Measurements from ENCODE around the gene VEGFC.

The VEGFC gene

DNA sequence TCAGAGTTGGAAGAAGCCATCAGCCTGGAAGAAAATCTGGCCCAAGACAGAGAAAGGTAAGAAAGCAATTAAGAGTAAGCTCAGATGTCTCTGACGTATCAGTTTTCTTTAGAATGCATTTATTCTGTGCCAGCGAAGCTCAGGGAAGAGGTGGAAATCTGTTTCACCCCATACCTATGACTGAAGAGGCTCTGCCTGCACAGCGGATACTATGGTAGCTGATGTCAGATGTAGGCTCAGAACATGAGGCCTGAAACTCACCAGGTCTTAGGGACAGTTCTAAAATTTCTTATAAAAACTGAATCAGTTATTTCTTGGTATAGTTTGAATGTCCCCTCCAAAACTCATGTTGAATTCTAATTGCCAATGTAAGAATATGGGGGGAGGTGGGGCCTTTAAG, 30.9 kb downstream of the VEGFC start:
- DNase-seq (ENCODE audit: low read depth in 2 of 2): no peak

DNA sequence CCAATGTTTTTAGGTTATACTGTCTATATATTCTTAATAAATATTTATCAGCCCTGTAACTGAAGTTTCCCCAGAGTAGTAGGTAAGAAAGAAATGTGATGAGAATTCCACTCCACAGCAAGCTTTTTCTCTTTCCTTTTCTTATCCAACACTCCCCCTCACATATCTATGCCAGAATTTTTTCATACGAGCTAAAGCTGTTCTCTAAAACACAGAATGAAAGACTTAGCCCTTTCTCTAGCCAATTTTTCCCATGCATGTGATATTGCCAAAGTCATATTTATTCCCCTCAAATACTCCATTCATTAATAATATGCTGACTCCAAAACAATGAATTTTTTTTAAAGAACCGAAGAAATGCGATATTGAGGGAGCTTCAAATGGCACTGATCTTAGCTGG, 32.3 kb downstream of the VEGFC start:
- DNase-seq (ENCODE audit: low read depth in 2 of 2): no peak

DNA sequence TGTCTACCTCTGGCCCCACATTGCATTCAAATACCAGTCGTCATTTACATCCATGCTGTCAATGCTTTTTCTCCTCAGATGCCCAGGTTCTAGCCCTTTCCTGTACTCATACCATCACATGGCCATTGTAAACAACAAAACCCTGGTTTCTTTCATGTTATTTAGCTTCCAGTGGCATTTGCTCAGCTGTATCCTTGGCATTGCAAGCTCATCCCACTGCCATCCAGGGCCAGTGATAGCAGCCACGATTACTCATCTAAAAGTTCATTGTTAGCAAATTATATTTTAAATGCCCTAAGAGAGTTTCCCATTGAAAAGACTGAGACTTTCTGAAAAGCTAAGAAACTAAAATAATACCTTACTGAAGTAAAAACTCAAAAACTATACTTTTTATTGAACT, 34.0 kb downstream of the VEGFC start:
- DNase-seq (ENCODE audit: low read depth in 2 of 2): no peak

DNA sequence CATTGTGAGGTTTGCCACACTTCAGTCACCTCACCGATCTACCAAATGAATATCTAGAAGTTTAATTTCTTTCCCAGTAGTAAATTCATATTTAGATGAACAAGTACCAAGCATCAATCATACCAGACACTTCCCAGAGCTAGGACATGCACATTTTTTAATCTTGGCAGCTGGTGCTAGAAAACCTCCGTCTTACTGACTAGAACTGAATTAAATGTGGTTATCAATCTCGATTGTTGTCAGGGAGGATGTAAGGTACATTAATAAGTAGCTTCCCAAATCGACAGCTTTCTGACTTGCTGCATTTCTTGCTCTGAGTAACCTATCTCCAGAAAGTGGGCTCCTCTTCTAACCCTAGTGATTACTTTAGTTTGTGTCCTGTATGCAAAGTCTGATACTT, 34.4 kb downstream of the VEGFC start:
- no peak for DNase-seq (ENCODE audit: low read depth in 2 of 2)

DNA sequence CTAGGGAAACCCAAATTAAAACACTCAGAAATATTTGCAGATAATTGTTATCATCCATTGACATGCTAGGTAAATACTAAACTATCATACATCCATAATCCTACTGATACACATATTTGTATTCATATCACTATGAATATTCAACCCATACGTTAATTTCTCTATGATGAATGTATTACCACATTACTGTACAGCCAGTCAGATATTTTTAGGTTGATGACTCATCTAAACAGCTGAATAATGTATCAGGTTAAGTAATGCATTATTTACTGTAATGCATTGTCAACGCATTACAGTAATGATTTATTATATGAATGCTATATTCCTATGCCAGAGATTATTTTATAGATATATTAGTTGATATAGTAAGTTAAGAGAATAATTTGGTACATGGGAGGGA, 37.1 kb downstream of the VEGFC start:
- DNase-seq (ENCODE audit: low read depth in 2 of 2): no peak

DNA sequence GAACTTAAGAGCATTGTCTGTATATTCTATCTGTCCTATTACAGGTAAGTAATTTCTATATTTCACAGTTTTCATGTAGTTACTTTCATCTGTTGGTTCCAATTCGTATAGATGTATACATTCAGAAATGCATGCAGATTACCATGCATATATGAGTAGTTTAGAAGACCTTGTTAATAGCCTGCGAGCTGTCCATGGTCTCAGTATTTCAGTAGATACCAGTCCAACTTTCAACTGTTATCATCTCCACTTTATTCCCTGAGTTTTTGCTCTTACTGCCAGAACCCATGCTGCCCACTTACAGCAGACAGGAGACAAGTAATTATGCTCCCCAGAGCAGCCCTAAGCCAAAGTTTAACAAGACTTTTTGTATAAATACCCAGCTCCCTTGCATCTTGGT, 37.7 kb downstream of the VEGFC start:
- DNase-seq (ENCODE audit: low read depth in 2 of 2): no peak

DNA sequence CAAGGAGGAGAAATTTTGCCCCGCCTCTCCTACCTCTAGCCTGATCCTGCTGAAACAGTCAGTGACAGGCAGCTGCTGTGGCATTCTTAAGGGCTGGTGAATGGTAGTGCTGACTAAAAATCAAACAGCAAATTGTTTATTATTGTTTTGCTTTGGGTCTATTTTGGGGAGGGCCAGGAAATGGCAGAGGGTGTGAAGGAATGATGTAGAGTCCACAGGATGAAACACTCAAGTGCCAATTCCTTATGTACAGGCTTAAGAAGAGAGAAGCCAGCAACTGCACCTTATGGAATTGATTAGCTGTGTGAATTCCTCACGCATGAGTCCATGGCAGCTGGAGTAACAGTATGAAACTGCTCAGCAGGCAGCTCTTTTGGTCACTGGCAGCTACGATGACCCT, 39.7 kb downstream of the VEGFC start:
- no peak for DNase-seq (ENCODE audit: low read depth in 2 of 2)

DNA sequence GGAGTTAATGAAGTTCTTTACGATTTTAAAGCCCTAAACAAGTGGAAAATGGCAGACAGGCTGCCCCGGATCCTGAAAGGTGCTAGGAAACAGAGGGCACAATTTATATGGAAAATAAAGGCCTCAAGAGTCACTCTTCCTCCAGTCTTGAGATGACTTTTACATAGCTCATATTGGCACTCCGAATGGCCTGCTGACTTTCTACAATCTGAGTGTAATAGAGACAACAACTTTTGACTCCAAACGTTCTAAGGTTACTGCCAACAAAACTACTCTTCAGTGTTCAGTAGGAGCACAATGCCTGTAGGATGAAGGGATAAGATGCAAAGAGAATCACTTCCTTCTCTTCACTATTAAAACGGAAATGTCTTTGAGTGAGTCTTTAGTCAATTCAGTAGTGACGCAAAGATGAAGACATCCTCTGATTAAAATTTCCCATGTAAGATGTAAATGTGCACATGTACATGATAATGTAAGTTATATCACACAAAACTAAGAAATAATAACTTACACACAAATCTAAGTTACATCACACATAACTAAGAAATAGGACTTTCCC, 40.5 kb downstream of the VEGFC start:
- no peak for DNase-seq (ENCODE audit: low read depth in 2 of 2)

DNA sequence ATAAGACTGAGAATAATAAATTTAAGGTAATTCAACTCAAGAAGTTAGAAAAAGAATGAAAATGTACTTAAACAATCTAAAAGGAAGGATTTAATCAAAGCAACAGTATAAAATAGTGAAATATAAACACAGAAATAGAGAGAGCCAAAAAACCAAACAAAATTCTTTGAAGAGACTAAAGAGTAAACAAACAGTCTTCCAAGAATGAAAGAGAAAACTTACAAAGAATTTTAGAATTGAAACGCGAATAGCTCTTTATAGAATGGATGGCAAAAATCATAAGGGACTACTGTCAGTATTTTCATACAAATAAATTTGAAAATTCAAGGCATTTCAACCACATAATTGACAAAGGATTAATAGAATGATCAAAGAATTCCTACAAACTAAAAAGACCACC, 41.7 kb downstream of the VEGFC start:
- DNase-seq (ENCODE audit: low read depth in 2 of 2): no peak

DNA sequence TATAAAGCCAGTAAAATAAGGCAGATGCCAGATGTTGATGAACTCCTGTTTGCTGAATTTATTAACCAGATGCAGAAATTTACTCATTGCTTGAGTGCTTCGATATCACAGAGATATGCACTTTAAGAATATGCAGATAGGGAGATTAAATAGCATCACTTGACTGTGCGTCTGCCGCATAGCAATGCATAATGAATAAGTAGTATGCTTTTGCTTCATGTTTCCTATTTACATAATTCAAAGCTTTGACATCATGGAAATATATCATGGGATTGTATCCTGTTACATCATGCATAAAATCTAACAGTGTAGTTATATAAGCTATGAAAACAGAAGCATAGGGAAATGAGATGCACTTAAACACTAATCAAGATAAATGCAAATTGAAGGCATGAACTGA, 45.9 kb downstream of the VEGFC start:
- DNase-seq (ENCODE audit: low read depth in 2 of 2): no peak

DNA sequence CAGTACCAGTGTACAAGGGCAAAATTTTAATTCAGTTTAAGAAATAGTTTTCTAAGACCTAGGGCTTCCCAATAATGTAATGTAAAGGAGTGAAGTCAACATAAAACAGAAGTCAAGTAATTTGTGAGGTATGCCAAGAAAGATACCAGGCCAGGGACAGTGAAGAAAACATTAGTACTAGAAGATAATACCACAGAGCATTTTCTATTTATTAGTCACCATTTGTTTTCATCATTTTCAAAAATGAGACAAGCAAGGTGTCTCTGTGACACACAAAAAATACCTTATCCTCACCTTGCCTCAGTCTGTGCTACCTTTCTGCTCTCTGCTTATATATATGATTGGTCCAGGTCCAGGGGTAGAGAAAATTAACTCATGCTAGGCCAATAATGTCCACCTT, 46.8 kb downstream of the VEGFC start:
- no peak for DNase-seq (ENCODE audit: low read depth in 2 of 2)

DNA sequence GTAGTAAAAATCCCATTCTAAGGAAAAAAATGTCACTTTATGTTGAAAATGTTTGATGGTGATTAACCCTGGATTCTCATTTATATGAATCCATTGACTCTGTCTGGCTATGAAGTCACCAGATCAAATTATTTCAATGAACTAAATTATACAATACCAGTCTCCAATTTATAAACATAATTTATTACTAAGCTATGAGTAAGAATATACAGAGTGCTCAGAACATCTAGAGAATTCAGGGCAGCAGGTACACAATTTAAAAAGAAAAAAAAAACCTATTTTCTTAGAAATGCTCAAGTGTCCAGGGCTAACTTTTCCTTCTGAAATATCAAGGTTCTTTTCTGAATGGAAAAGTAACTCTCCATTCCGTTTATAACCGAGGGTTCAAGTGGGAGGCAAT, 48.6 kb downstream of the VEGFC start:
- no peak for DNase-seq (ENCODE audit: low read depth in 2 of 2)

DNA sequence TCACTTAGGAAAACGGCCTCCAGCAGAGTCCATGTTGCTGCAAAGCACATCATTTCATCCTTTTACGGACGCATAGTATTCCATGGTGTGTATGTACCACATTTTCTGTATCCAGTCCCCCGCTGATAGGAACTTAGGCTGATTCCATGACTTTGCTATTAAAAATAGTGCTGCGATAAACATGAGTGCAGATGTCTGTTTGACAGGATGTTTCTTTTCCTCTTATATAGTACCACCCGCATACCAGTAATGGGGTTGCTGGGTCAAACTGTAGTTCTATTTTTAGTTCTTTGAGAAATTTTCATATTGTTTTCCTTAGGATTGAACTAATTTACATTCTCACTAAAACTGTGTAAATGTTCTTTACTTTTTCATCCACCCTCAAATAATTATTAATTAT, 50.5 kb downstream of the VEGFC start:
- no peak for DNase-seq (ENCODE audit: low read depth in 2 of 2)

DNA sequence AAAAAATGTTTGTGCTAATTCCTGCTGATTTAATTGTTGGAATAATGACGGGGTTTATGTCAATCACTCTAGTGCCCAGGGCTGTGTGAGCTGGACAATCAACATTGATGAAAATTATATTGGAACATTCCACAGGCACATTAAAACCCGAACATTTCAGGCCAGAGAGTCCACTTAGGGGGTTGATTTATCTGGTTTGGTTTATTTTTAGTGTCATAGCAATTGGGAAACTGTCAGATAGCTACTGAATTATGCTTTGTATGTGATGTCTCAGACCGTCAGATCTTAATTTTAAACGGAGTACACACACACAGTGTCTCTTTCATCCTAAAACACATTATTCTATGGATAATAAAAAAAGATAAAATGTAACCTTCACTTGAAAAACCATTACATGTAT, 51.5 kb downstream of the VEGFC start:
- no peak for DNase-seq (ENCODE audit: low read depth in 2 of 2)

DNA sequence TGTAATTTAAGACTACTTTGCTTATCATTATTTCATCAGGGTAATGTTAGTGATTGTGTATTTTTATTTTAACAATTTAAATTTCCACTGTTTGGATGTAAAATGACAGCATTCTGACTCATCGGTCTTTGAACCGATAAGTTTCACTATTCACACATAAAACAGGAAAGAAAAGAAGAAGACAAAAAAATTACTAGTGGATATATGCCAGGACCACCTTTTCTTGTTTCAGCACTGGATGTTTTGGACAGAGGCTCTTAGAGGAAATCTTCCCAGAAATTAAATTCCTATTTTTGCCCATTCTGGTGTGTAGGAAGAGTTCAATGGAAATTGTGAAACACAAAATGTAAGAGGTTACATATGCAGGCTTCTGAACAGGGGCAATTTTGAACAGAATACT, 57.4 kb downstream of the VEGFC start:
- DNase-seq (ENCODE audit: low read depth in 2 of 2): no peak

DNA sequence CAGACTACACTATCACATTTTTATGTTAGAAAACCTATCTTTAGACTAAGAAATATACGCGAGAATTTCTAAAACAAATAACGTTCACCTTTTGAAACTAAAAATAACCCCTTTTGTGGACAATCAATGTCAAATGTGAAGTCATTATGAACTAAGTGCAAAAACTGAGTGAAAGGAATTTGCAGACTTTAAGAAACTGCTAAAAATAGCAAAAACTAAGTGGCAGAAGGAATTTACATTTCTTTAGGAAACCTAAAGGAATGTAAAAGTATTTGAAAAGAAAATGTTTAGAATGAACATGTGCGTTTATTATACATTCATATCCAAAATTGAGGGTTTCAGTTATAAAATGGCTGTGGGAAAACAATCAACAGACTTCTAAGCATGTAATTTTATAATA, 58.3 kb downstream of the VEGFC start:
- no peak for DNase-seq (ENCODE audit: low read depth in 2 of 2)

DNA sequence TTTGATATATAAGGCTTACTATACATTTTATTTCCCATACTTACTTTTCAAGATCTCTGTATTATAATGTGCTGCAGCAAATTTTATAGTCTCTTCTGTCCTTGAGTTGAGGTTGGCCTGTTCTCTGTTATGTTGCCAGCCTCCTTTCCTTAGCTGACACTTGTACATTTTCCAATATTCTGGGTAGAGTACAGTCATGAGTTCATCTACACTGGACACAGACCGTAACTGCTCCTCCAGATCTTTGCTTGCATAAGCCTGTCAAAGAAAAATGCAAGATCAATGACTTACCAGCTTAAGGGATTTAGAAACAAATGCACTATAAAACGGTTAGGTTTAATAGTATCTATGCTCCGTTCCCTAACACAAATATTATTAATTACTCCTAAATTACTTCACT, 63.2 kb downstream of the VEGFC start:
- DNase-seq (ENCODE audit: low read depth in 2 of 2): no peak

DNA sequence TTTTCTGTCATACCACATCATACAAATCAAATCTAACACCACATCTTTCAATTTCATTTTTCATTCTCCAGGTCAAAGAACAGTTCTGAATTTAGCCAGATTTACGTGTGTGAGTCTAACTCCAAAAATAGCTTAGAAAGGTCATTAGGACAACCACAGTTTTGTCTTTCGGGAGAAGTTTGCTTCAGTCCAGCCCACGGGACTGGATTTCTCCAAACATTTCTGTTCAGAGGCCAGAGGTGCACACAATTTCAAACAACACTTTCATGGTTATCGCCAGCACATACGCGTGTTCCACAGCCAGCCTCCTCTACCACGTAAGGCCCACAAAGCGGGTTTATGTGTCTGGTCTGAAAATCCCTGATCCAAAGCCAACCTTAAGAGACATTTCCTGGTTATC, 65.9 kb downstream of the VEGFC start:
- DNase-seq (ENCODE audit: low read depth in 2 of 2): no peak

DNA sequence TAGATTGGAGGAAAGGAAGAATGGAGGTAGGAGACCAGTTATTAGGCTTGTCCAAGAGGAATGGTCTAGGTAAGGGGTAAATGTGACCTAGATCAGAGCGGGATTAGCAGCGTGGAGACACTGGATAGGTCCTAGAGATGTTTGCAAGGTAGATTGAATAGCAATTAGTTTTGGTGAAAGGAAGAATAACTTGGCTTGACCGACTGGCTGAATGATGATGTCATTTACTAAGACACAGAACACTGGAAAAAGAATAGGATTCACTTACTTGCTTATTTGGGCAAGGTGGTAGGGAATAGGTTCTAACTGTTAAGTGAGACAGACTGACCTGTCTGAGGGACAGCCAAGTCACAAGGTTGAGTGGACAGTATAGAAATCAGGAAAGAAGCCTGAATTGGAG, 71.3 kb downstream of the VEGFC start:
- no peak for DNase-seq (ENCODE audit: low read depth in 2 of 2)

DNA sequence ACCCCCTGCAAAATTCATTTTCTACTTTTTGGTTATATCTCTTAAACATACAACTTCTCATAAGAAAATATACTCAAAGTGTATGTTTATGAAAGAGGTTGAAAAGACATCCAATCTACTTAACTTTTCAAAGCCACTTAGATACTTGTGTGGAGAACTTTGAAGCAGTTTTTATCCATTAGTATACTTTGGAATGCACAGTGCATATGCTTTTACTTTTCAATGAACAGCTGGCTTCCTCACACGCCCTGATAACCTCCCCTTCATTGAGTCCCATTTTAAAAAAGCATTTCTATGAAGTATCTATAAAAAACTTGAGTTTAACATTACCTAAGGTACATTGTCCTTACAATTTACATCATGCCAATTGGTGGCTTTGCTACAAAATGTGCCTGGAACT, 73.8 kb downstream of the VEGFC start:
- DNase-seq (ENCODE audit: low read depth in 2 of 2): no peak

DNA sequence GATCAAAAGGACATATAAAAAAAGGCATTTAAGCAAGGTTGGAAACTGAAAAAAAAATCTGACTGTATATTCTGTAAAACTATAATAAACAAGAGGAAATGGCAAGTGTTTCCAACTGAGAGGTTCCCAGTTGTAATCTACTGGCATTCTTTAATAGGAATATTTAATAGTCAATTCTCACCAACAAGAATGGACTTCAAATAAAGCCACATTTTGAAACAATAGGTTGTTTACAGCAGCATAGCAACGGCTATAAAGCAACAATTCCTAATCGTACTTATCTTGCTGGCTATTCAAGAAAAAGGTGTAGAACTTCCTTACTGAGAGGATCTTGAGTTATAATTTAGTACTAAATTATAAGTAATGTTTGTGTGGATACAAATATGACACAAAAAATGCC, 75.5 kb downstream of the VEGFC start:
- no peak for DNase-seq (ENCODE audit: low read depth in 2 of 2)

DNA sequence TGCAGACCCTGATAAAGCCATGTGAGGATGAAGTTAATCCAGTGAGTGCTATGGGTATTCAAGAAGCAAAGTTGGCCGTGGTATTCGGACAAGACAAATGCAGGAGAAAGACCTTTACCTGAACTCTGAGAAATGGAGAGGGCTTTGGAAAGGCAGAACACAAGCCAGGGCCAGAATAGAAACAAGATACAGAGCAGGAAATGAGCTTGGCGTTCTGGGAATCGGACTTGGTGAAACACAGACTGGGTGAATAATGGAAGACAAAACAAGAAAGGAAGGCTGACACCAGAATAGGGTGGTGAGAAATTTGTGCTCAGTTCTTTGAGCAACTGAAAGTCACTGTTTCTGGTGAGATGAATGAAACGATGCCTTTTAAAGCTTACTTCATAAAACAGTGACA, 83.3 kb downstream of the VEGFC start:
- no peak for DNase-seq (ENCODE audit: low read depth in 2 of 2)

DNA sequence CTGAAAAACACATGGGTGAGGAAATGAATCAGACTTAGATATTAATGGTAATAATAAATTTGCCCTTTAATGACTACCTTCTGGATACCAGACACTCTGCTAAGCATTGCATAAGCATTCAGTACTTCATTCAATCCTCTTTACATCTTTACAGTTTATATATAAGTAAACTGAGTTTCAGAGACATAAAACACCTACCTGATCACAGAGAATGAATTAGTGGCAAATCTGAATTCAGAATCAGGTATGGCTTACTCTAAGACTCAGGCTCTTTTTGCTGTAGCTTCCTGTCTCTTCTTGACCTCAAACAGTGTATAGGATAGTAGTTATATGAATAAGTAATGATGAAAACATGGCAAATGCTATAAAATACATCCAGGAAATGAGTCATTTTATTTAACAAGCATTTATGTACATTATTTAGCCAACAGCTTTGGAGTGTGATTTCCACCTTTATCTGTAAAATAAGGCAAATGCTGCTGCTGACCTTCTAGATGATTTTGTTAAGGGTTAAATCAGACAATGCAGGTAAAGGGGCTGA, 83.9 kb downstream of the VEGFC start:
- DNase-seq (ENCODE audit: low read depth in 2 of 2): no peak

DNA sequence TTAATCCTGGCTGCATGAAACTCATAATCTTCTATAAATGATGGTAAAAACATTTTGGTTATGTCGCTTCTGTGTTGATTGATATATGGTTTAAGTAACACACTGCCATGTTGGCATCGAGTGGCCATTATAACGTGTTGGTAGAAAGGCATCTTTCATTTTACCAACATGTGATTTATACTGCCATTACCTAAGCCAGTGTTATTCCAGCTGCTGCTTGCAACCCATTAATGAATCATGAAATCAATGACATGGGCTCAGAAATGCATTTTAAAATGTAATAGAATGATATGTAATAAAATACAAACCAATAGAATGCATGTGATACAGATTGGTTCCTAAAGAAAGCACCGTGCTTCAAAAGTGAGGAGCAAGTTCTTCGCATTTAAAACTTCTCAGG, 102.0 kb downstream of the VEGFC start:
- no peak for DNase-seq (ENCODE audit: low read depth in 2 of 2)

Measured in stimulated activated CD4-positive, alpha-beta T cell treated with anti-CD3 and anti-CD28 coated beads, Interleukin-1b, Interleukin-23, amount 100 ng/mL, for 4 hours (primary cell).